ENCODE measurements around the gene CBLN3.
A peak's percentile ranks its signal among the peaks of the same experiment; 100 is the strongest.

Gene CBLN3

DNA sequence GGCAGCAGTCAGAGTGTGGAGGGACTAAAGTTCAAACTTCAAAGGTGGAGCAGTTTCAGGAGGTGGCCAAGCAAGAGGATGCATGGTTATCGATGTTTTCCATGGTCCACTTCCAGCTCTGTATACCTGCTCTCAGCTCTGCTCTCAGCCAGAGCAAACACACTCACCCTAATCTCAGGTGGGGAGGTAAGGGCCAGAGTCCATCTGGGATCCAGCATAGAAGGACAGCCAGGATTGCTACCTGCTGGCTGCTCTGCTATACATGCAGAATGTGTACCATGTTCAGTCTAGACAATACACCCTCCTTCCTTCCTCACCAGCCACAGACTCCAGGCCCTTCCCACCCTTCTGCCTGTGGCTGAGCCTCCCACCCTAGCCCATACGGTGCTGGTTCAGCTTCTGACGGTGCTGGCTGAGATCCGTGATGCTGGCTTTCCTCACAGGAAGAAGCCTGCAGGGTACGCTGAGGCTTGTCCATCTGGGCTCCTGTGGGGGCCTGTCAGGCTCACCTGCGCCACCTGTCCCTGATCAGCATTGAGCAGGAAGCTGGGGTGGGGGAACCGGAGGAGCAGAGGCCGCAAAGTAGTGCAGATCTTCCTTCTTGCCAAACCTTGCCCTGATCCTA, 2.4 kb downstream of the CBLN3 start:
- TF ChIP-seq TEAD4 (IDR thresholded peaks at IDR 0.05) (no peak), ZBTB7A (IDR thresholded peaks at IDR 0.05; ENCODE audit: low read depth) (no peak), TCF12 (IDR thresholded peaks at IDR 0.05; ENCODE audit: low read depth) (no peak), FOXM1 (IDR thresholded peaks at IDR 0.05; ENCODE audit: borderline replicate concordance, low read depth) (no peak), CEBPB (IDR thresholded peaks at IDR 0.05) (no peak), YY1 (IDR thresholded peaks at IDR 0.05; ENCODE audit: low read depth) (no peak), CREB1 (IDR thresholded peaks at IDR 0.05; ENCODE audit: low read depth) (no peak), TAF1 (IDR thresholded peaks at IDR 0.05; ENCODE audit: low read depth) (no peak), RAD21 (IDR thresholded peaks at IDR 0.05; ENCODE audit: low read depth) (no peak), EGR1 (IDR thresholded peaks at IDR 0.05) (no peak), NFIC (IDR thresholded peaks at IDR 0.05) (no peak), EP300 (IDR thresholded peaks at IDR 0.05; ENCODE audit: borderline replicate concordance) (no peak)
- TF ChIP-seq, protein P1, sequence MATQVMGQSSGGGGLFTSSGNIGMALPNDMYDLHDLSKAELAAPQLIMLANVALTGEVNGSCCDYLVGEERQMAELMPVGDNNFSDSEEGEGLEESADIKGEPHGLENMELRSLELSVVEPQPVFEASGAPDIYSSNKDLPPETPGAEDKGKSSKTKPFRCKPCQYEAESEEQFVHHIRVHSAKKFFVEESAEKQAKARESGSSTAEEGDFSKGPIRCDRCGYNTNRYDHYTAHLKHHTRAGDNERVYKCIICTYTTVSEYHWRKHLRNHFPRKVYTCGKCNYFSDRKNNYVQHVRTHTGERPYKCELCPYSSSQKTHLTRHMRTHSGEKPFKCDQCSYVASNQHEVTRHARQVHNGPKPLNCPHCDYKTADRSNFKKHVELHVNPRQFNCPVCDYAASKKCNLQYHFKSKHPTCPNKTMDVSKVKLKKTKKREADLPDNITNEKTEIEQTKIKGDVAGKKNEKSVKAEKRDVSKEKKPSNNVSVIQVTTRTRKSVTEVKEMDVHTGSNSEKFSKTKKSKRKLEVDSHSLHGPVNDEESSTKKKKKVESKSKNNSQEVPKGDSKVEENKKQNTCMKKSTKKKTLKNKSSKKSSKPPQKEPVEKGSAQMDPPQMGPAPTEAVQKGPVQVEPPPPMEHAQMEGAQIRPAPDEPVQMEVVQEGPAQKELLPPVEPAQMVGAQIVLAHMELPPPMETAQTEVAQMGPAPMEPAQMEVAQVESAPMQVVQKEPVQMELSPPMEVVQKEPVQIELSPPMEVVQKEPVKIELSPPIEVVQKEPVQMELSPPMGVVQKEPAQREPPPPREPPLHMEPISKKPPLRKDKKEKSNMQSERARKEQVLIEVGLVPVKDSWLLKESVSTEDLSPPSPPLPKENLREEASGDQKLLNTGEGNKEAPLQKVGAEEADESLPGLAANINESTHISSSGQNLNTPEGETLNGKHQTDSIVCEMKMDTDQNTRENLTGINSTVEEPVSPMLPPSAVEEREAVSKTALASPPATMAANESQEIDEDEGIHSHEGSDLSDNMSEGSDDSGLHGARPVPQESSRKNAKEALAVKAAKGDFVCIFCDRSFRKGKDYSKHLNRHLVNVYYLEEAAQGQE (IDR thresholded peaks at IDR 0.05; ENCODE audit: low read depth): no peak
- TF ChIP-seq, protein P2, sequence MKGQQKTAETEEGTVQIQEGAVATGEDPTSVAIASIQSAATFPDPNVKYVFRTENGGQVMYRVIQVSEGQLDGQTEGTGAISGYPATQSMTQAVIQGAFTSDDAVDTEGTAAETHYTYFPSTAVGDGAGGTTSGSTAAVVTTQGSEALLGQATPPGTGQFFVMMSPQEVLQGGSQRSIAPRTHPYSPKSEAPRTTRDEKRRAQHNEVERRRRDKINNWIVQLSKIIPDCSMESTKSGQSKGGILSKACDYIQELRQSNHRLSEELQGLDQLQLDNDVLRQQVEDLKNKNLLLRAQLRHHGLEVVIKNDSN (IDR thresholded peaks at IDR 0.05): no peak
- TF ChIP-seq, protein P3, sequence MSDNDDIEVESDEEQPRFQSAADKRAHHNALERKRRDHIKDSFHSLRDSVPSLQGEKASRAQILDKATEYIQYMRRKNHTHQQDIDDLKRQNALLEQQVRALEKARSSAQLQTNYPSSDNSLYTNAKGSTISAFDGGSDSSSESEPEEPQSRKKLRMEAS (IDR thresholded peaks at IDR 0.05): no peak

DNA sequence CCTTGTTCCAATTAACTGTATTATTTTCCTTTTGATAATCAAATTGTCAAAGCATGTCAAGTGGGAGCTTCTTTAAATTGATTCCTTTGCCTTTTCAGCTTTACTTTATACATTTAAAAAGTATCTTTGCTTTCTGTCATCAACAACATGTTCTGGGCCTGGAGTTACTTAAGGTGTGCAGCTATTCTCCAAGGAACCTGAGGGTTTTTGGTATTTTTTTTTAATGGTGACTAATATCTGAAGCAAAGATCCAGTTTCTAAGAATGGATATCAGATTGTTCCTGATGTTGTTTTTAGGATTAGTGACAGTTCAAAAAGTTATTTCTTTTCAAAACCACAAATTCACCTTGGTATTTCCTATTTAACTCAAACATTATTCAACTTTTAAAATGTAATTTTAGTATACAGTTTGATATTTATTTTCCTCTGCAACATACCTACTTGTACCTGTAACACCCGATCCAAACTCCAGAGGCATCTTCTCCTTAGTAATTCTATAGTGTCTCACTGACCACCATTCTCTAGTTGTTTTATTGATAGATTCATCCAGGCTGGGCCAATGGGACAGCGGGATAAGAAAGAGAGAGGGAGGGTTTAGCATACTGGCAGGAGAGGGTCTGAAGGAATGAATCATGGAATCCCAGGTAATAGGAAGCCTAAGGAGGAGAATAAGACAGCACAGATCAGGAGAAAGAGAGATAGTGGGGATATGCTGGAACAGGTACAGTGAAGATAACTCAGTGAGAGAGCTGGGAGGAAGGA, 3.1 kb downstream of the CBLN3 start:
- TF ChIP-seq, protein P3 (IDR thresholded peaks at IDR 0.05): no peak
- TF ChIP-seq EP300 (IDR thresholded peaks at IDR 0.05; ENCODE audit: borderline replicate concordance): no peak
- no peak for TF ChIP-seq CEBPB (IDR thresholded peaks at IDR 0.05)
- TF ChIP-seq FOXM1 (IDR thresholded peaks at IDR 0.05; ENCODE audit: borderline replicate concordance, low read depth): no peak
- TF ChIP-seq YY1 (IDR thresholded peaks at IDR 0.05; ENCODE audit: low read depth): no peak
- no peak for TF ChIP-seq EGR1 (IDR thresholded peaks at IDR 0.05)
- TF ChIP-seq ZBTB7A (IDR thresholded peaks at IDR 0.05; ENCODE audit: low read depth): no peak
- TF ChIP-seq TCF12 (IDR thresholded peaks at IDR 0.05; ENCODE audit: low read depth): no peak
- no peak for TF ChIP-seq CREB1 (IDR thresholded peaks at IDR 0.05; ENCODE audit: low read depth)
- TF ChIP-seq TEAD4 (IDR thresholded peaks at IDR 0.05): no peak
- TF ChIP-seq TAF1 (IDR thresholded peaks at IDR 0.05; ENCODE audit: low read depth): no peak

DNA sequence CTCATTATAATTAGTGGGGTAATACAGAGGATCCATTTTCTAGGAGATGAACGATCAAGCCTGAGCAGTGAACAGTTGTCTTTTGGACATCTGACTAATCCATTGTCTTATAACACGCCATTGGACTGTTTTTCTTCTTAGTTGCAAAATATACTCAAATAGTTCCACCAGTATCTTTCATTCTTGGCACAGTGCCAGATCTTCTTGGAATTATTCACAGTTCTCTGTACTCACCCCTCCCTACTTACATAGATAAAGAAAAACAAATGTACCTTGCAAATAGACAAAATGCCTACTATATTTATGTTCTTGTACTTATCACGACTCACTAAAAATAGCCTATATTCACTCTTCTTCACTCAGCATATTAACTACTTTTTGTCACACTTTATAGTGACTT, 3.8 kb downstream of the CBLN3 start:
- TF ChIP-seq NFIC (IDR thresholded peaks at IDR 0.05): peak; percentile 95
- no peak for TF ChIP-seq TAF1 (IDR thresholded peaks at IDR 0.05; ENCODE audit: low read depth)

DNA sequence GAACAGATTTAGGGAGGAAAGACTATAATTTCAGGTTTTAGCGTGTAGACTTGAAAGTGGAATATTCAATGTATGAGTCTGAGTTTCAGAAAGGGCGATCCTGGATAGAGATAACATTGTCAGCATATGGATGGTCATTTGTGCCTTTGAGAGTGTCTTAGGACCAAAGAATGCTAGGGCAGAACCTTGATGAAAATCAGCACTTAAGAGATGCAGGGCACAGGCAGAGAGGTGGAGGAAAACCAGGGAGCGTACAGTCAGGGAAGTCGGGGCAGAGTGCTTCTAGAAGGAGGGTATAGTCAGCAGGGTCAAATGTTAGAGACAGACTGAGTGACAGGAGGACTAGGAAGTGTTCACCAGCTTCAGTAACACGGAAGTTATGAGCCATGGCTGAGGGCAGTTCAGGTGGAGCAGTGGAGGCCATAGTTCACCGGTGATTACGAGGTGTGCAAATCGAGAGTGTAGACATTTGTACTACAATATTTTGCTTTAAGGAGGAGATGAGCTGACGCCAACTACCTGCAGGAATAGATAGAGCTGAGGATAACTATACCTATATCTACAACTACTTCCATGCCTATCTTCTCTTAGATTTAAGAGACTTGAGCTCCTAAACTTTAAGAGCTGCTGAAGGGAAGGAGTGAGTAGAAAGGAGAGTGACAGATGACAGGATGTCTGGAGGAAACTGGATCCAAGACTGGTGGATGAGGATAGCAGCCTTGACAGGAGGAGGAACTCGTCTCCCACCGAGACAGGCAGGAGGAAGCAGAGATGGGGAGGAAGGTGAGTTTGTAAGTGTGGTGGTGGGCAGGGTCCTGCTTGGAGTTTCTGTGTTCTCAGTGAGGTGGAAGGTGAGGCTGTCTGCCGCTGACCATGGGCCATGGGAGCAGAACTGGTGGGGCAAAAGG, 6.5 kb downstream of the CBLN3 start:
- no peak for TF ChIP-seq TAF1 (IDR thresholded peaks at IDR 0.05; ENCODE audit: low read depth)
- no peak for TF ChIP-seq NFIC (IDR thresholded peaks at IDR 0.05)
- TF ChIP-seq ZBTB7A (IDR thresholded peaks at IDR 0.05; ENCODE audit: low read depth): no peak
- no peak for TF ChIP-seq TCF12 (IDR thresholded peaks at IDR 0.05; ENCODE audit: low read depth)
- no peak for TF ChIP-seq CEBPB (IDR thresholded peaks at IDR 0.05)
- no peak for TF ChIP-seq RAD21 (IDR thresholded peaks at IDR 0.05; ENCODE audit: low read depth)
- no peak for TF ChIP-seq CREB1 (IDR thresholded peaks at IDR 0.05; ENCODE audit: low read depth)
- no peak for TF ChIP-seq FOXM1 (IDR thresholded peaks at IDR 0.05; ENCODE audit: borderline replicate concordance, low read depth)
- TF ChIP-seq, protein P2 (IDR thresholded peaks at IDR 0.05): no peak
- no peak for TF ChIP-seq YY1 (IDR thresholded peaks at IDR 0.05; ENCODE audit: low read depth)
- TF ChIP-seq, protein P3 (IDR thresholded peaks at IDR 0.05): no peak
- no peak for TF ChIP-seq EP300 (IDR thresholded peaks at IDR 0.05; ENCODE audit: borderline replicate concordance)
- TF ChIP-seq, protein P1 (IDR thresholded peaks at IDR 0.05; ENCODE audit: low read depth): no peak
